CD4-positive, CD25-positive, alpha-beta regulatory T cell (primary cell): ENCODE results near the gene UBE2O. TPM values are rescaled to one million over a fixed set of nuclear protein-coding genes. Genes with fewer than 3 reads are reported as not detected.

Experiments used
- ATAC-seq, 2 donors: fragments of 150-1000 bp; cut with Tn5 transposase; one replicate each; pipeline ENCODE4 v1.10.0; 2021; ENCODE audit warnings: low read depth in 2 of 2, moderate number of reproducible peaks in 2 of 2, moderate library complexity in 1 of 2
- DNase-seq, 3 donors: peaks; one replicate each; pipeline versions ENCODE4 v3.0.0 to v3.0.0-alpha.2; 2012 to 2022; ENCODE audit warnings: mixed read lengths in 1 of 3
- H3K27ac ChIP-seq: one replicate; pipeline ENCODE4 v1.7.0; 2013; ENCODE audit warnings: mild to moderate bottlenecking, low read length; ENCODE audit not compliant: insufficient read depth, poor library complexity, severe bottlenecking
- H3K27me3 ChIP-seq: one replicate; pipeline ENCODE4 v1.7.0; 2013; ENCODE audit warnings: low read length; ENCODE audit not compliant: control insufficient read depth, insufficient read depth
- H3K36me3 ChIP-seq: one replicate; pipeline ENCODE4 v1.7.0; 2013; ENCODE audit warnings: mild to moderate bottlenecking, low read length, moderate library complexity; ENCODE audit not compliant: control insufficient read depth, insufficient read depth
- H3K4me1 ChIP-seq: 2 replicates; pipeline ENCODE4 v1.7.0; 2013; ENCODE audit warnings: mild to moderate bottlenecking, low read length; ENCODE audit not compliant: insufficient read depth, control insufficient read depth, poor library complexity, severe bottlenecking
- H3K4me3 ChIP-seq: one replicate; pipeline ENCODE4 v1.7.0; 2013; ENCODE audit warnings: low read depth, mild to moderate bottlenecking, low read length, moderate library complexity
- H3K9me3 ChIP-seq, 2 experiments: 1 replicate in 1 of 2; 2 replicates in 1 of 2; pipeline ENCODE4 v1.7.0; 2013; ENCODE audit warnings: low read length in 2 of 2, mild to moderate bottlenecking in 1 of 2, moderate library complexity in 1 of 2; ENCODE audit not compliant: control insufficient read depth in 2 of 2
- H3K27ac Mint-ChIP-seq, 3 donors: one replicate each; pipeline ENCODE4 v1.8.0; 2020 to 2022; ENCODE audit warnings: mild to moderate bottlenecking in 3 of 3, mixed read lengths in 3 of 3, moderate library complexity in 2 of 3
- H3K27me3 Mint-ChIP-seq: one replicate; pipeline ENCODE4 v1.8.0; 2022; ENCODE audit warnings: mild to moderate bottlenecking, mixed read lengths
- H3K36me3 Mint-ChIP-seq: one replicate; pipeline ENCODE4 v1.8.0; 2020; ENCODE audit warnings: mixed read lengths
- H3K4me1 Mint-ChIP-seq, 4 donors: one replicate each; pipeline ENCODE4 v1.8.0; 2020 to 2022; ENCODE audit warnings: mixed read lengths in 4 of 4, mild to moderate bottlenecking in 1 of 4
- H3K4me3 Mint-ChIP-seq, 4 donors: one replicate each; pipeline ENCODE4 v1.8.0; 2020 to 2022; ENCODE audit warnings: mild to moderate bottlenecking in 4 of 4, mixed read lengths in 4 of 4, moderate library complexity in 3 of 4
- H3K9me3 Mint-ChIP-seq, 7 donors: one replicate each; pipeline ENCODE4 v1.8.0; 2020 to 2022; ENCODE audit warnings: mixed read lengths in 7 of 7, mild to moderate bottlenecking in 3 of 7, moderate library complexity in 2 of 7
- polyA plus RNA-seq, 4 donors: library from polyadenylated mRNA; unstranded; fragments of 300-500 nt; fragmentation: Illumina TruSeq; gene quantifications; one replicate each; pipeline ENCODE4 v1.2.3, GENCODE V29; 2021
- total RNA-seq: library from RNA; stranded (reverse); gene quantifications from one replicate; pipeline ENCODE4 v1.2.3, GENCODE V29; 2022

Gene UBE2O
- total RNA-seq (34.3 TPM), polyA plus RNA-seq (1 to 10 TPM; 3.1 to 9.0 (median 6.4) TPM)

GRCh38 chr17:76452660-76453430 lies at the start of gene UBE2O:
Gene UBE2O, minus strand, starts transcription at chr17:76453152. Its CDS starts 11 bp downstream, at chr17:76453141.
- H3K4me3 Mint-ChIP-seq: peak within 1 kb of the TSS; percentile 85 to 95 (median 90)
- peak within 1 kb of the TSS; percentile 77 for H3K27ac ChIP-seq
- H3K27ac Mint-ChIP-seq: peak within 1 kb of the TSS; percentile 91 to 95 (median 92)
- DNase-seq (peak; percentile 91 to 93 (median 91)), ATAC-seq (peak; percentile 90 to 93)
- peak within 1 kb of the TSS; percentile 78 for H3K4me3 ChIP-seq
- peaks cover 22% of the 10 kb centered on the region for H3K4me1 ChIP-seq
- H3K36me3 ChIP-seq: no peaks in the 10 kb centered on the region
- H3K9me3 Mint-ChIP-seq: peaks cover 0 to 2% (median 0%) of the 10 kb centered on the region in 7 donors
- no peaks in the 10 kb centered on the region for H3K27me3 ChIP-seq
- peaks cover 3% of the 10 kb centered on the region for H3K36me3 Mint-ChIP-seq
- H3K9me3 ChIP-seq: no peaks in the 10 kb centered on the region
- peaks cover 11% of the 10 kb centered on the region for H3K27me3 Mint-ChIP-seq
- H3K4me1 Mint-ChIP-seq: peaks cover 6 to 46% (median 32%) of the 10 kb centered on the region in 4 donors

GRCh38 chr17:76501827-76502307 lies 48.9 kb upstream of the UBE2O start:
- peaks cover 0 to 45% (median 14%) of the 10 kb centered on the region in 4 donors for H3K4me1 Mint-ChIP-seq
- H3K36me3 Mint-ChIP-seq: no peaks in the 10 kb centered on the region
- H3K27ac Mint-ChIP-seq: peak overlapping the region; percentile 86 to 99 (median 97)
- Histone ChIP-seq H3K27ac (peak overlapping the region; percentile 74), H3K4me3 (peak overlapping the region; percentile 35), H3K4me1 (peaks cover 33% of the 10 kb centered on the region), H3K27me3 (no peaks in the 10 kb centered on the region), H3K36me3 (no peaks in the 10 kb centered on the region), H3K9me3 (no peaks in the 10 kb centered on the region)
- H3K9me3 Mint-ChIP-seq: no peaks in the 10 kb centered on the region
- ATAC-seq (no peak), DNase-seq (no peak)
- peak overlapping the region; percentile 53 to 95 (median 85) for H3K4me3 Mint-ChIP-seq
- H3K27me3 Mint-ChIP-seq: peaks cover 4% of the 10 kb centered on the region

GRCh38 chr17:76501018-76501826 lies 48.3 kb upstream of the UBE2O start, which contains the start of gene RHBDF2:
Gene RHBDF2, minus strand, starts transcription at chr17:76501423. Its CDS starts 19,899 bp downstream, at chr17:76481524.
- H3K9me3 Mint-ChIP-seq: no peaks in the 10 kb centered on the region
- ATAC-seq: peak; percentile 96
- no peaks in the 10 kb centered on the region for H3K36me3 Mint-ChIP-seq
- Histone ChIP-seq H3K4me1 (peaks cover 27% of the 10 kb centered on the region), H3K9me3 (no peaks in the 10 kb centered on the region), H3K27me3 (no peaks in the 10 kb centered on the region), H3K4me3 (peak within 1 kb of the TSS; percentile 35), H3K27ac (peak within 1 kb of the TSS; percentile 74), H3K36me3 (no peaks in the 10 kb centered on the region)
- peak; percentile 92 to 95 (median 92) for DNase-seq
- peaks cover 0 to 42% (median 14%) of the 10 kb centered on the region in 4 donors for H3K4me1 Mint-ChIP-seq
- H3K27ac Mint-ChIP-seq: peak within 1 kb of the TSS; percentile 86 to 99 (median 97)
- peak within 1 kb of the TSS; percentile 72 to 95 (median 85) for H3K4me3 Mint-ChIP-seq
- no peaks in the 10 kb centered on the region for H3K27me3 Mint-ChIP-seq

- Histone ChIP-seq H3K4me3 (no peak overlapping the region), H3K27me3 (no peaks in the 10 kb centered on the region), H3K4me1 (peaks cover 26% of the 10 kb centered on the region), H3K27ac (peak overlapping the region; percentile 74), H3K36me3 (no peaks in the 10 kb centered on the region), H3K9me3 (no peaks in the 10 kb centered on the region)
- H3K27me3 Mint-ChIP-seq: no peaks in the 10 kb centered on the region
- H3K36me3 Mint-ChIP-seq: no peaks in the 10 kb centered on the region
- ATAC-seq: no peak
- DNase-seq: no peak
- H3K9me3 Mint-ChIP-seq: no peaks in the 10 kb centered on the region
- H3K4me1 Mint-ChIP-seq: peaks cover 0 to 43% (median 13%) of the 10 kb centered on the region in 4 donors
- peak overlapping the region in 2 of 3 donors; percentile 25 to 44 for H3K27ac Mint-ChIP-seq
- H3K4me3 Mint-ChIP-seq: peak overlapping the region; percentile 72 to 86 (median 81)
Observed at GRCh38 chr17:76500747-76501017, 47.7 kb upstream of the UBE2O start.

GRCh38 chr17:76500074-76500746 lies 47.3 kb upstream of the UBE2O start:
- H3K27me3 Mint-ChIP-seq: no peaks in the 10 kb centered on the region
- Histone ChIP-seq H3K36me3 (no peaks in the 10 kb centered on the region), H3K4me1 (peaks cover 26% of the 10 kb centered on the region), H3K9me3 (no peaks in the 10 kb centered on the region), H3K27me3 (no peaks in the 10 kb centered on the region), H3K4me3 (no peak overlapping the region), H3K27ac (peak overlapping the region; percentile 74)
- peak overlapping the region in 2 of 3 donors; percentile 25 to 44 for H3K27ac Mint-ChIP-seq
- no peak for DNase-seq
- peaks cover 0 to 43% (median 12%) of the 10 kb centered on the region in 4 donors for H3K4me1 Mint-ChIP-seq
- H3K9me3 Mint-ChIP-seq: no peaks in the 10 kb centered on the region
- H3K36me3 Mint-ChIP-seq: no peaks in the 10 kb centered on the region
- H3K4me3 Mint-ChIP-seq: peak overlapping the region; percentile 72 to 86 (median 81)
- no peak for ATAC-seq

- H3K27me3 ChIP-seq: no peaks in the 10 kb centered on the region
- Mint-ChIP-seq H3K4me1 (peaks cover 0 to 43% (median 11%) of the 10 kb centered on the region in 4 donors), H3K9me3 (no peaks in the 10 kb centered on the region), H3K27me3 (no peaks in the 10 kb centered on the region), H3K36me3 (no peaks in the 10 kb centered on the region), H3K27ac (no peak overlapping the region), H3K4me3 (peak overlapping the region; percentile 39 to 59 (median 52))
- no peak overlapping the region for H3K27ac ChIP-seq
- peaks cover 26% of the 10 kb centered on the region for H3K4me1 ChIP-seq
- no peaks in the 10 kb centered on the region for H3K36me3 ChIP-seq
- no peak overlapping the region for H3K4me3 ChIP-seq
- H3K9me3 ChIP-seq: no peaks in the 10 kb centered on the region
- DNase-seq: no peak
- ATAC-seq: no peak
Observed at GRCh38 chr17:76499267-76499667, 46.3 kb upstream of the UBE2O start.

GRCh38 chr17:76498876-76499251 lies 45.9 kb upstream of the UBE2O start:
- Histone ChIP-seq H3K27me3 (no peaks in the 10 kb centered on the region), H3K4me3 (no peak overlapping the region), H3K4me1 (peaks cover 29% of the 10 kb centered on the region), H3K36me3 (no peaks in the 10 kb centered on the region), H3K9me3 (no peaks in the 10 kb centered on the region), H3K27ac (no peak overlapping the region)
- no peak for ATAC-seq
- no peaks in the 10 kb centered on the region for H3K9me3 Mint-ChIP-seq
- DNase-seq: no peak
- peak overlapping the region in 2 of 4 donors; percentile 35 to 49 for H3K4me3 Mint-ChIP-seq
- no peaks in the 10 kb centered on the region for H3K36me3 Mint-ChIP-seq
- peaks cover 0 to 44% (median 12%) of the 10 kb centered on the region in 4 donors for H3K4me1 Mint-ChIP-seq
- H3K27me3 Mint-ChIP-seq: no peaks in the 10 kb centered on the region
- H3K27ac Mint-ChIP-seq: peak overlapping the region in 1 of 3 donors; percentile 21
